ENCODE results near the gene GJB5.

GJB5 gene

DNA sequence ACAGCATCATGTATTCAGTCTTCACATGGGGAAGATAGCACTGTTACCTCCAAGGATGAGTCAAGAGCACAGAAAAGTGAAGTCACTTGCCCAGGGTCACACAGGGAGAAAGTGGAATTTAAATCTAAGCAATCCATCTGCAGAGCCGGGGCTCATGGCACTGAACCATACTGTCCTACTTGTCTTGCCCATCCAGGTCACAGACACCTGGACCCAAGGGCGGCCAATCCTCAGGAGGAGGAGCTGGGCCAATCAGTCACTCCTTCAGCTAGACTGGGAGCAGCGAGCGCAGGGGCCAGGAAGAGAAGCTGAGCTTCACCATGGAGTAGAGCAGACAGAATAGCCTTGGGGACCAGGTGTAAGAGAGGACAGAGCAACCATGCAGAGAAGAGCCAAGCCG, 9.2 kb upstream of the GJB5 start:
- Histone ChIP-seq H3K27ac (ENCODE audit: low read depth, low read length) (no peak overlapping the region), H3K9ac (ENCODE audit: low read length) (no peak overlapping the region), H4K5ac (ENCODE audit: low read length) (no peak overlapping the region), H2BK120ac (ENCODE audit: low read depth, low read length) (no peak overlapping the region), H3K27me3 (ENCODE audit: insufficient read depth, low read length, poor library complexity) (no peaks in the 10 kb centered on the region), H3K4ac (ENCODE audit: low read depth, low read length) (no peak overlapping the region), H4K8ac (ENCODE audit: low read depth, low read length) (no peak overlapping the region), H3K79me2 (ENCODE audit: control insufficient read depth, insufficient read depth, low read length) (no peaks in the 10 kb centered on the region), H3K36me3 (ENCODE audit: control insufficient read depth, insufficient read depth, low read length) (no peaks in the 10 kb centered on the region), H3K4me2 (ENCODE audit: low read length) (no peak overlapping the region), H2AK5ac (ENCODE audit: low read length) (no peak overlapping the region), H2BK15ac (replicated peaks; ENCODE audit: low read depth) (no peak overlapping the region), H3K79me1 (ENCODE audit: low read length) (no peaks in the 10 kb centered on the region), H3K4me1 (ENCODE audit: control insufficient read depth, low read depth, low read length) (peaks cover 12% of the 10 kb centered on the region), H3K23ac (ENCODE audit: low read length) (no peak overlapping the region), H3K4me3 (ENCODE audit: low read length) (no peak overlapping the region), H3K18ac (ENCODE audit: low read length) (no peak overlapping the region), H3K56ac (ENCODE audit: low read length) (no peak overlapping the region), H2BK5ac (ENCODE audit: low read length) (no peak overlapping the region)
- DNase-seq, result no peak
- no CpG with 5 or more reads among the region's 5 CpGs for WGBS (ENCODE audit: extremely low coverage, insufficient coverage, low lambda C conversion rate)

DNA sequence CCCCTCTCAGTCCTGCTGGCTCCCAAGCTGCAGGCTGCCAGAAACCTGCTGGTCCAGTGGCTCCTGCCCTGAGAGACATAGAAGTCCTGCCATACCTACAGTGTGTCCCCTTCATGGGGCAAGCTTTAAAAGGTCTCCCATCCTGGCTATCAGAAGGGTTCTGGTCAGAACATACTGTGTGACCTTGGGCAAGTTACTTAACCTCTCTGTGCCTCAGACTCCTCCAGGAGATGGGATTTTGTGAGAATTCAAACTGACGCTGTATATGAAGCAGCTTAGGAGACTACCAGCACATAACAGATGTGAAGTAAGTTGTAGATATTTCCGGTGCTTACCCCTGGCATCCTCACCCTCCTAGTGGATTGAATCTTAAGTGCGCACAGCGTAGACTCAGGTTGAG, 8.7 kb upstream of the GJB5 start:
- Histone ChIP-seq H4K8ac (ENCODE audit: low read depth, low read length) (no peak overlapping the region), H3K23ac (ENCODE audit: low read length) (no peak overlapping the region), H3K27ac (ENCODE audit: low read depth, low read length) (no peak overlapping the region), H3K4me2 (ENCODE audit: low read length) (no peak overlapping the region), H2BK5ac (ENCODE audit: low read length) (no peak overlapping the region), H2BK15ac (replicated peaks; ENCODE audit: low read depth) (no peak overlapping the region), H2AK5ac (ENCODE audit: low read length) (no peak overlapping the region), H3K4me3 (ENCODE audit: low read length) (no peak overlapping the region), H3K4me1 (ENCODE audit: control insufficient read depth, low read depth, low read length) (peaks cover 13% of the 10 kb centered on the region), H3K27me3 (ENCODE audit: insufficient read depth, low read length, poor library complexity) (no peaks in the 10 kb centered on the region), H3K18ac (ENCODE audit: low read length) (no peak overlapping the region), H2BK120ac (ENCODE audit: low read depth, low read length) (no peak overlapping the region), H3K79me1 (ENCODE audit: low read length) (no peaks in the 10 kb centered on the region), H3K79me2 (ENCODE audit: control insufficient read depth, insufficient read depth, low read length) (no peaks in the 10 kb centered on the region), H4K5ac (ENCODE audit: low read length) (no peak overlapping the region), H3K36me3 (ENCODE audit: control insufficient read depth, insufficient read depth, low read length) (no peaks in the 10 kb centered on the region), H3K56ac (ENCODE audit: low read length) (no peak overlapping the region), H3K9ac (ENCODE audit: low read length) (no peak overlapping the region), H3K4ac (ENCODE audit: low read depth, low read length) (no peak overlapping the region)
- no peak for DNase-seq
- WGBS (ENCODE audit: extremely low coverage, insufficient coverage, low lambda C conversion rate), result no CpG with 5 or more reads among the region's 4 CpGs

DNA sequence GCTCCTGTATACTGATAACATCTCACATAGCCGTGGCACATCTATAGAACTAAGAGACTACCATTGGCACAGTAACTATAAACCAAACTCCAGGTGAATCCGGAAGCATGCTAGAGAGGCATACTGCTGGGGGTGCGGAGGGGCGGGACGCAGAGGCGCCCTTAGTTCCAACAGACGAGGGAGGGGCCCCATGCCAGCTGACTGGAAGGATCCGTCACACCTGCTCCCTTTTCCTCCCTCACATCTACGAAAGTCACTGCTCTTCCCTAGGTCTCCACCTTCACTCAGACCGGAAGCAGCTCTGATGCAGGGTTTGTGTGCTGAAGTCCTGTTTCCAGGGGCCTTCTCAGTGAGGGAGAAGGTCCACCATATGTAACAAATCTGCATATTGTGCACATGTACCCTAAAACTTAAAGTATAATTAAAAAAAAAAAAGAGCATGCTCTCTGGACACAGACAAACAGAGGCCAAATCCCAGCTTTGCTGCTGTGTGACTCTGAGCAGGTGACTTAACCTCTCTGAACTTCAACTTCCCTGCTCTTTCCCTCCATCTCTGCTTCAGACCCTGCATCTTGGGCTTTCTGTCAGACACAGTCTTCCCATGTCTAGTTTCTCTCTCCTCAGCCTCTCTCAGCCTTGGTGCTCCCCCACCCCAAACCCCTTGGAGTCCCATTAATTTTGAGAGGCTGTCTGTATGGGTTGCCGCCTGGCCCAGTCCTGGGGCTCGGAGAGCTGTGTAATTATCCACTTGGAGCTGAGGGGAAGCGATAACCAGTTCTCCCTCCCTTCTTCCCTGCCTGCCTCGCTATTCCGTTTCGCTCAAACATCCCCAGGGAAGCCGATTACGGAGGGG, 7.8 kb upstream of the GJB5 start:
- Histone ChIP-seq H2BK120ac (ENCODE audit: low read depth, low read length) (no peak overlapping the region), H3K4me2 (ENCODE audit: low read length) (no peak overlapping the region), H3K9ac (ENCODE audit: low read length) (no peak overlapping the region), H3K36me3 (ENCODE audit: control insufficient read depth, insufficient read depth, low read length) (no peaks in the 10 kb centered on the region), H3K4ac (ENCODE audit: low read depth, low read length) (no peak overlapping the region), H3K27me3 (ENCODE audit: insufficient read depth, low read length, poor library complexity) (no peaks in the 10 kb centered on the region), H3K56ac (ENCODE audit: low read length) (no peak overlapping the region), H3K4me3 (ENCODE audit: low read length) (no peak overlapping the region), H3K18ac (ENCODE audit: low read length) (no peak overlapping the region), H3K23ac (ENCODE audit: low read length) (no peak overlapping the region), H3K79me2 (ENCODE audit: control insufficient read depth, insufficient read depth, low read length) (no peaks in the 10 kb centered on the region), H4K8ac (ENCODE audit: low read depth, low read length) (no peak overlapping the region), H2BK15ac (replicated peaks; ENCODE audit: low read depth) (no peak overlapping the region), H3K79me1 (ENCODE audit: low read length) (no peaks in the 10 kb centered on the region), H2BK5ac (ENCODE audit: low read length) (no peak overlapping the region), H4K5ac (ENCODE audit: low read length) (no peak overlapping the region), H3K27ac (ENCODE audit: low read depth, low read length) (no peak overlapping the region), H2AK5ac (ENCODE audit: low read length) (no peak overlapping the region), H3K4me1 (ENCODE audit: control insufficient read depth, low read depth, low read length) (peaks cover 13% of the 10 kb centered on the region)
- no peak for DNase-seq
- no CpG with 5 or more reads among the region's 18 CpGs for WGBS (ENCODE audit: extremely low coverage, insufficient coverage, low lambda C conversion rate)

DNA sequence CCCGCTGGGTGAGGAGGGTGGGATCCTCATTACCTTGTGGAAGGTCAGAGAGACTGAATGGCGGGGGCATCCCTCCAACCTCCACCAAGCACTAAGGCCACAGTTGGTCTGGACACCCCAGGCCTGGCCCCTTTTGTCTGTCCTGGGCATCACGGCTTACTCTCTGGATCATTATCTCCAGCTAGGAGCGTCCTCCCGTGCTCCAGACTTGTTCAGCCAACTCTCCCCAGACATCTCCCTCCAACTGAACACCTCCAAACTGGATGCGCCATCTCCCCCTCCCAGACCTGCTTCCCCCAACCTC, 7.3 kb upstream of the GJB5 start:
- Histone ChIP-seq H2BK5ac (ENCODE audit: low read length) (no peak overlapping the region), H3K23ac (ENCODE audit: low read length) (no peak overlapping the region), H3K79me1 (ENCODE audit: low read length) (no peaks in the 10 kb centered on the region), H3K56ac (ENCODE audit: low read length) (no peak overlapping the region), H3K18ac (ENCODE audit: low read length) (no peak overlapping the region), H3K4me3 (ENCODE audit: low read length) (no peak overlapping the region), H2BK120ac (ENCODE audit: low read depth, low read length) (no peak overlapping the region), H3K4me2 (ENCODE audit: low read length) (no peak overlapping the region), H2AK5ac (ENCODE audit: low read length) (no peak overlapping the region), H4K8ac (ENCODE audit: low read depth, low read length) (no peak overlapping the region), H3K36me3 (ENCODE audit: control insufficient read depth, insufficient read depth, low read length) (no peaks in the 10 kb centered on the region), H3K27me3 (ENCODE audit: insufficient read depth, low read length, poor library complexity) (no peaks in the 10 kb centered on the region), H3K4me1 (ENCODE audit: control insufficient read depth, low read depth, low read length) (peaks cover 13% of the 10 kb centered on the region), H4K5ac (ENCODE audit: low read length) (no peak overlapping the region), H3K9ac (ENCODE audit: low read length) (no peak overlapping the region), H3K27ac (ENCODE audit: low read depth, low read length) (no peak overlapping the region), H3K79me2 (ENCODE audit: control insufficient read depth, insufficient read depth, low read length) (no peaks in the 10 kb centered on the region), H2BK15ac (replicated peaks; ENCODE audit: low read depth) (no peak overlapping the region), H3K4ac (ENCODE audit: low read depth, low read length) (no peak overlapping the region)
- DNase-seq, result no peak
- WGBS (ENCODE audit: extremely low coverage, insufficient coverage, low lambda C conversion rate), result no CpG with 5 or more reads among the region's 6 CpGs

DNA sequence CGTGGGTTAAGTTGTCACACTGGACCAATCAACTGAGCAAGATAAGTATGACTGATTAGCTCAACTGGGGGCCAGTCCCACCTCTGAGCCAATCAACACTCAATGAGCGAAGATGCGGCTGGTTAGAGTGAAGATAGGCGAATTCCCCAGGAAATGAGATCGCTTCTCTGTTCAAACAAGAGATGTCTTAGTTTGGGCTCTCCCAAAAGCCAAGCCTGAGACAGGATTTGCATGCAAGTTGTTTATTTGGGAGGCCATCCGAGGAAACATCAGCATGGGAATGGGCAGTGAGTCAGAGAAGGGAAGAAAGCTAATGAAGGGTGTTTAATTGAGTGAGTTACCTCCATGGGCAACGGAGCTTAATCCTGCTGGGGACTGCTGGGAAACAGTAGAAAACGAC, 4.9 kb upstream of the GJB5 start:
- Histone ChIP-seq H3K79me2 (ENCODE audit: control insufficient read depth, insufficient read depth, low read length) (no peaks in the 10 kb centered on the region), H3K18ac (ENCODE audit: low read length) (no peak overlapping the region), H3K27ac (ENCODE audit: low read depth, low read length) (peak overlapping the region; percentile 22), H3K23ac (ENCODE audit: low read length) (no peak overlapping the region), H4K5ac (ENCODE audit: low read length) (no peak overlapping the region), H3K4me1 (ENCODE audit: control insufficient read depth, low read depth, low read length) (peaks cover 13% of the 10 kb centered on the region), H4K8ac (ENCODE audit: low read depth, low read length) (no peak overlapping the region), H2BK120ac (ENCODE audit: low read depth, low read length) (no peak overlapping the region), H2AK5ac (ENCODE audit: low read length) (no peak overlapping the region), H3K4me2 (ENCODE audit: low read length) (no peak overlapping the region), H3K56ac (ENCODE audit: low read length) (no peak overlapping the region), H3K27me3 (ENCODE audit: insufficient read depth, low read length, poor library complexity) (no peaks in the 10 kb centered on the region), H2BK15ac (replicated peaks; ENCODE audit: low read depth) (no peak overlapping the region), H3K9ac (ENCODE audit: low read length) (no peak overlapping the region), H3K36me3 (ENCODE audit: control insufficient read depth, insufficient read depth, low read length) (no peaks in the 10 kb centered on the region), H3K4ac (ENCODE audit: low read depth, low read length) (no peak overlapping the region), H3K4me3 (ENCODE audit: low read length) (no peak overlapping the region), H3K79me1 (ENCODE audit: low read length) (no peaks in the 10 kb centered on the region), H2BK5ac (ENCODE audit: low read length) (no peak overlapping the region)
- DNase-seq, result peak; percentile 92
- no CpG with 5 or more reads among the region's 8 CpGs for WGBS (ENCODE audit: extremely low coverage, insufficient coverage, low lambda C conversion rate)

DNA sequence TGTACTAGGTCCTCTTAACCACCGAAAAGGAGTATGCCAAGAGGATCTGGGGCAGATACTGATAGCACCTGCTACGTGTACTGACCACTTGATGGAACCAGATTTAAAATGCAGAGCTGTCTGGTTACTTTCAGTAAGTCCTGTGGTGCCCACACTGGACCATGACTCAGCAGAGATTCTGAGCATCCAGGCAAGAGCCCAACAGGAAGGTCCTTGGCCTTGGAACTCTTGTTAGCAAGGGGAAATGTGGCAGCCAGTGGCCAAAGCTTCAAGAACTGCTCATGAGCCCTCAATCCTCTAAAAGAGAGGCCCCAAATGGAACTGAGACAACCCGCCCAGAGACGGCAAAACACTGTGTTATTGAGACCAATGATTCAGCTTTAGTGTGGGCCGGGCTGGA, 4.2 kb upstream of the GJB5 start:
- Histone ChIP-seq H4K8ac (ENCODE audit: low read depth, low read length) (no peak overlapping the region), H2AK5ac (ENCODE audit: low read length) (peak overlapping the region; percentile 9), H2BK5ac (ENCODE audit: low read length) (peak overlapping the region; percentile 54), H3K4me1 (ENCODE audit: control insufficient read depth, low read depth, low read length) (peaks cover 13% of the 10 kb centered on the region), H3K4ac (ENCODE audit: low read depth, low read length) (no peak overlapping the region), H2BK15ac (replicated peaks; ENCODE audit: low read depth) (no peak overlapping the region), H3K79me2 (ENCODE audit: control insufficient read depth, insufficient read depth, low read length) (no peaks in the 10 kb centered on the region), H3K27me3 (ENCODE audit: insufficient read depth, low read length, poor library complexity) (no peaks in the 10 kb centered on the region), H3K23ac (ENCODE audit: low read length) (no peak overlapping the region), H3K18ac (ENCODE audit: low read length) (no peak overlapping the region), H3K79me1 (ENCODE audit: low read length) (no peaks in the 10 kb centered on the region), H3K56ac (ENCODE audit: low read length) (no peak overlapping the region), H4K5ac (ENCODE audit: low read length) (no peak overlapping the region), H3K9ac (ENCODE audit: low read length) (no peak overlapping the region), H3K4me2 (ENCODE audit: low read length) (no peak overlapping the region), H2BK120ac (ENCODE audit: low read depth, low read length) (no peak overlapping the region), H3K36me3 (ENCODE audit: control insufficient read depth, insufficient read depth, low read length) (no peaks in the 10 kb centered on the region), H3K27ac (ENCODE audit: low read depth, low read length) (peak overlapping the region; percentile 22), H3K4me3 (ENCODE audit: low read length) (no peak overlapping the region)
- WGBS (ENCODE audit: extremely low coverage, insufficient coverage, low lambda C conversion rate), result no CpG with 5 or more reads among the region's 5 CpGs
- DNase-seq, result no peak
